ENCODE measurements around the gene TSC1.
A peak's percentile ranks its signal among the peaks of the same experiment; 100 is the strongest.

TSC1 gene

DNA sequence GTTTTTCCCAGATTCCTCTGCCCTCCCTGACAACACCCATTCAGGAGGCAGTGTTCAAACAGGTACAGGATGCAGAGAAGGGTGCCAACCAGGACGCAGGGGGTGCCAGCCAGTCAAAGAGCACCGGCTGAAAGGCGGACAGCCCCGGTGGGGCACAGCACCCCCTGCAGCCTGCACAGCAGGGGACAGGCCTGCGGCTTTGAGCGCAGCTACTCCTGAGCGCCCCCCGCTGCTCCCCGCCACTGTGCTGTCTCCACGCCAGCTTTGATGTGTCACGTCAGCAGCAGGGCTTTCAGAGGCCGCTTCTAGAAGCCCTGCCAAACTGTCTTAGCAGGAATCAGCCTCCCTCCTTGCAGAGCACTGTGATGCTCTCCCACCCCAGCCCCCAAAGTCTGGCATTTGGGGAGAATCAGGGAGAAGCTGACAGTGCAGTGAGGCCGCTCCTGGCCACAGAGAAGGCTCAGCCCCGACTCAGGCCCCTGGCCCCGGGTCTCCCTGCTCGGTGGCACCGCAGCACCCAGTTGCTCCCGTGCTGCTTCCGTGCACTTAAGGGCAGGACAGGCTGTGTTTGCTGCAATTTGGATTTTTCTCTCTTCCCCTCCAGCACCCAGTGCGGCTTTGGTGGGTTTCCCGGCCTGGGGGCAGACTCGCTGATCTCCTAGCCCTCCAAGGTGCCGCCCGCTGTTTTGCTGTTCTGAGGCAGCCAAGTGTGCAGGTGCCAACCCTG, 86.6 kb downstream of the TSC1 start (continued):
- no peak for TF ChIP-seq ZNF654 (tag by site-specific recombination; IDR thresholded peaks at IDR 0.05; ENCODE audit: low read depth)
- TF ChIP-seq ZNF521 (tag by site-specific recombination; IDR thresholded peaks at IDR 0.05) = no peak
- TF ChIP-seq, protein P1, sequence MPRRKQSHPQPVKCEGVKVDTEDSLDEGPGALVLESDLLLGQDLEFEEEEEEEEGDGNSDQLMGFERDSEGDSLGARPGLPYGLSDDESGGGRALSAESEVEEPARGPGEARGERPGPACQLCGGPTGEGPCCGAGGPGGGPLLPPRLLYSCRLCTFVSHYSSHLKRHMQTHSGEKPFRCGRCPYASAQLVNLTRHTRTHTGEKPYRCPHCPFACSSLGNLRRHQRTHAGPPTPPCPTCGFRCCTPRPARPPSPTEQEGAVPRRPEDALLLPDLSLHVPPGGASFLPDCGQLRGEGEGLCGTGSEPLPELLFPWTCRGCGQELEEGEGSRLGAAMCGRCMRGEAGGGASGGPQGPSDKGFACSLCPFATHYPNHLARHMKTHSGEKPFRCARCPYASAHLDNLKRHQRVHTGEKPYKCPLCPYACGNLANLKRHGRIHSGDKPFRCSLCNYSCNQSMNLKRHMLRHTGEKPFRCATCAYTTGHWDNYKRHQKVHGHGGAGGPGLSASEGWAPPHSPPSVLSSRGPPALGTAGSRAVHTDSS (tag by site-specific recombination; IDR thresholded peaks at IDR 0.05) = no peak
- TF ChIP-seq BCL11B (tag by site-specific recombination; IDR thresholded peaks at IDR 0.05; ENCODE audit: low read depth) = 0 out of 2 replicates have a peak, but pooled peaks have one; percentile 52
- no peak for TF ChIP-seq ZNF335 (tag by site-specific recombination; conservative IDR thresholded peaks at IDR 0.05)
- TF ChIP-seq ZFP37 (tag by site-specific recombination; IDR thresholded peaks at IDR 0.05) = no peak
- no peak for TF ChIP-seq ZNF23 (tag by site-specific recombination; IDR thresholded peaks at IDR 0.05; ENCODE audit: borderline replicate concordance)
- peak; percentile 34; the same call in 1 of the 2 replicates for TF ChIP-seq ZBTB8A (tag by site-specific recombination; IDR thresholded peaks at IDR 0.05)
- peak; percentile 99 for TF ChIP-seq ZIC2 (tag by site-specific recombination; IDR thresholded peaks at IDR 0.05)
- TF ChIP-seq, protein P2, sequence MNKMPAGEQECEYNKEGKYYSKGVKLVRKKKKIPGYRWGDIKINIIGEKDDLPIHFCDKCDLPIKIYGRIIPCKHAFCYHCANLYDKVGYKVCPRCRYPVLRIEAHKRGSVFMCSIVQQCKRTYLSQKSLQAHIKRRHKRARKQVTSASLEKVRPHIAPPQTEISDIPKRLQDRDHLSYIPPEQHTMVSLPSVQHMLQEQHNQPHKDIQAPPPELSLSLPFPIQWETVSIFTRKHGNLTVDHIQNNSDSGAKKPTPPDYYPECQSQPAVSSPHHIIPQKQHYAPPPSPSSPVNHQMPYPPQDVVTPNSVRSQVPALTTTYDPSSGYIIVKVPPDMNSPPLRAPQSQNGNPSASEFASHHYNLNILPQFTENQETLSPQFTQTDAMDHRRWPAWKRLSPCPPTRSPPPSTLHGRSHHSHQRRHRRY (tag by site-specific recombination; IDR thresholded peaks at IDR 0.05) = no peak
- no peak for TF ChIP-seq ZNF660 (tag by site-specific recombination; IDR thresholded peaks at IDR 0.05)
- TF ChIP-seq, protein P3, sequence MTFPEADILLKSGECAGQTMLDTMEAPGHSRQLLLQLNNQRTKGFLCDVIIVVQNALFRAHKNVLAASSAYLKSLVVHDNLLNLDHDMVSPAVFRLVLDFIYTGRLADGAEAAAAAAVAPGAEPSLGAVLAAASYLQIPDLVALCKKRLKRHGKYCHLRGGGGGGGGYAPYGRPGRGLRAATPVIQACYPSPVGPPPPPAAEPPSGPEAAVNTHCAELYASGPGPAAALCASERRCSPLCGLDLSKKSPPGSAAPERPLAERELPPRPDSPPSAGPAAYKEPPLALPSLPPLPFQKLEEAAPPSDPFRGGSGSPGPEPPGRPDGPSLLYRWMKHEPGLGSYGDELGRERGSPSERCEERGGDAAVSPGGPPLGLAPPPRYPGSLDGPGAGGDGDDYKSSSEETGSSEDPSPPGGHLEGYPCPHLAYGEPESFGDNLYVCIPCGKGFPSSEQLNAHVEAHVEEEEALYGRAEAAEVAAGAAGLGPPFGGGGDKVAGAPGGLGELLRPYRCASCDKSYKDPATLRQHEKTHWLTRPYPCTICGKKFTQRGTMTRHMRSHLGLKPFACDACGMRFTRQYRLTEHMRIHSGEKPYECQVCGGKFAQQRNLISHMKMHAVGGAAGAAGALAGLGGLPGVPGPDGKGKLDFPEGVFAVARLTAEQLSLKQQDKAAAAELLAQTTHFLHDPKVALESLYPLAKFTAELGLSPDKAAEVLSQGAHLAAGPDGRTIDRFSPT (tag by site-specific recombination; IDR thresholded peaks at IDR 0.05) = peak; percentile 75
- TF ChIP-seq SP2 (tag by site-specific recombination; IDR thresholded peaks at IDR 0.05) = no peak
- TF ChIP-seq ZNF341 (tag by site-specific recombination; IDR thresholded peaks at IDR 0.05; ENCODE audit: low read depth) = peak; percentile 44
- TF ChIP-seq, protein P4, sequence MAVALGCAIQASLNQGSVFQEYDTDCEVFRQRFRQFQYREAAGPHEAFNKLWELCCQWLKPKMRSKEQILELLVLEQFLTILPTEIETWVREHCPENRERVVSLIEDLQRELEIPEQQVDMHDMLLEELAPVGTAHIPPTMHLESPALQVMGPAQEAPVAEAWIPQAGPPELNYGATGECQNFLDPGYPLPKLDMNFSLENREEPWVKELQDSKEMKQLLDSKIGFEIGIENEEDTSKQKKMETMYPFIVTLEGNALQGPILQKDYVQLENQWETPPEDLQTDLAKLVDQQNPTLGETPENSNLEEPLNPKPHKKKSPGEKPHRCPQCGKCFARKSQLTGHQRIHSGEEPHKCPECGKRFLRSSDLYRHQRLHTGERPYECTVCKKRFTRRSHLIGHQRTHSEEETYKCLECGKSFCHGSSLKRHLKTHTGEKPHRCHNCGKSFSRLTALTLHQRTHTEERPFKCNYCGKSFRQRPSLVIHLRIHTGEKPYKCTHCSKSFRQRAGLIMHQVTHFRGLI (tag by site-specific recombination; IDR thresholded peaks at IDR 0.05) = peak; percentile 31; the same call in 1 of the 2 replicates
- TF ChIP-seq ZNF221 (tag by site-specific recombination; IDR thresholded peaks at IDR 0.05; ENCODE audit: borderline replicate concordance) = no peak
- TF ChIP-seq, protein P5, sequence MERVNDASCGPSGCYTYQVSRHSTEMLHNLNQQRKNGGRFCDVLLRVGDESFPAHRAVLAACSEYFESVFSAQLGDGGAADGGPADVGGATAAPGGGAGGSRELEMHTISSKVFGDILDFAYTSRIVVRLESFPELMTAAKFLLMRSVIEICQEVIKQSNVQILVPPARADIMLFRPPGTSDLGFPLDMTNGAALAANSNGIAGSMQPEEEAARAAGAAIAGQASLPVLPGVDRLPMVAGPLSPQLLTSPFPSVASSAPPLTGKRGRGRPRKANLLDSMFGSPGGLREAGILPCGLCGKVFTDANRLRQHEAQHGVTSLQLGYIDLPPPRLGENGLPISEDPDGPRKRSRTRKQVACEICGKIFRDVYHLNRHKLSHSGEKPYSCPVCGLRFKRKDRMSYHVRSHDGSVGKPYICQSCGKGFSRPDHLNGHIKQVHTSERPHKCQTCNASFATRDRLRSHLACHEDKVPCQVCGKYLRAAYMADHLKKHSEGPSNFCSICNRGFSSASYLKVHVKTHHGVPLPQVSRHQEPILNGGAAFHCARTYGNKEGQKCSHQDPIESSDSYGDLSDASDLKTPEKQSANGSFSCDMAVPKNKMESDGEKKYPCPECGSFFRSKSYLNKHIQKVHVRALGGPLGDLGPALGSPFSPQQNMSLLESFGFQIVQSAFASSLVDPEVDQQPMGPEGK (tag by site-specific recombination; IDR thresholded peaks at IDR 0.05) = peak; percentile 60
- no peak for TF ChIP-seq ZNF473 (tag by site-specific recombination; IDR thresholded peaks at IDR 0.05)
- no peak for TF ChIP-seq ZNF140 (tag by site-specific recombination; IDR thresholded peaks at IDR 0.05)
- TF ChIP-seq ZNF76 (tag by site-specific recombination; IDR thresholded peaks at IDR 0.05; ENCODE audit: borderline replicate concordance, low read depth) = no peak
- TF ChIP-seq OSR2 (tag by site-specific recombination; IDR thresholded peaks at IDR 0.05) = peak; percentile 97
- no peak for TF ChIP-seq ZBTB1 (tag by site-specific recombination; IDR thresholded peaks at IDR 0.05)
- TF ChIP-seq ZNF423 (tag by site-specific recombination; IDR thresholded peaks at IDR 0.05) = peak; percentile 96
- TF ChIP-seq ZBTB7A (tag by site-specific recombination; IDR thresholded peaks at IDR 0.05; ENCODE audit: low read depth) = no peak
- TF ChIP-seq ZNF248 (tag by site-specific recombination; IDR thresholded peaks at IDR 0.05) = no peak
